Gastrocnemius medialis (tissue), 4 donors: ENCODE measurements around the gene DNAJB14. TPM values are rescaled to one million over a fixed set of nuclear protein-coding genes. Genes with fewer than 3 reads are reported as not detected.

Source experiments
- total RNA-seq, 4 donors: library from RNA; depleted of rRNA; stranded (reverse); fragments of >200 nt; gene quantifications; one replicate each; pipeline versions ENCODE4 v1.1.0 to v1.2.3, GENCODE V29; 2016

Gene DNAJB14
- total RNA-seq, 4 donors from 2014 or later: 14.2 to 26.9 (median 15.2) TPM

Other genes with a start within 250 kb of the DNAJB14 start
- gene DAPP1, start 129.8 kb downstream of the DNAJB14 start, total RNA-seq: 1 to 10 TPM in 1 of 4 donors, under 1 TPM in 3; 0.15 to 1.3 (median 0.72) TPM
- 10 to 100 TPM; 20.8 to 31.1 (median 28.9) TPM for gene LAMTOR3, start 52.2 kb downstream of the DNAJB14 start, total RNA-seq
- gene H2AZ1, start 3.7 kb upstream of the DNAJB14 start, total RNA-seq: 100 to 1,000 TPM; 176 to 316 (median 193) TPM
- 10 to 100 TPM; 41.8 to 99.7 (median 69.9) TPM for gene DDIT4L, start 243.8 kb upstream of the DNAJB14 start, total RNA-seq